H9 (cell line): ENCODE measurements around the gene ARNT2. TPM values are rescaled to one million over a fixed set of nuclear protein-coding genes. Genes with fewer than 3 reads are reported as not detected.

ENCODE experiments used
- DNase-seq: peaks from one replicate; pipeline ENCODE4 v3.0.0-alpha.2; 2017
- H2AFZ ChIP-seq: one replicate; pipeline ENCODE4 v1.6.1; 2013; ENCODE audit warnings: mild to moderate bottlenecking, low read length, control low read depth, moderate library complexity
- H2AK5ac ChIP-seq: 2 replicates; pipeline ENCODE4 v1.6.1; 2013; ENCODE audit warnings: low read length, control low read depth, mixed read lengths; ENCODE audit not compliant: insufficient read length
- H2BK120ac ChIP-seq: one replicate; pipeline ENCODE4 v1.6.1; 2013; ENCODE audit warnings: low read depth, mild to moderate bottlenecking, low read length, control low read depth, inconsistent platforms; ENCODE audit not compliant: poor library complexity, severe bottlenecking
- H2BK12ac ChIP-seq: 2 replicates; pipeline ENCODE4 v1.6.1; 2013; ENCODE audit warnings: low read length, control low read depth, mixed read lengths, low read depth; ENCODE audit not compliant: insufficient read length
- H2BK15ac ChIP-seq: 2 replicates; pipeline ENCODE4 v1.6.1; 2013; ENCODE audit warnings: low read depth, low read length, control low read depth
- H2BK20ac ChIP-seq: one replicate; pipeline ENCODE4 v1.6.1; 2013; ENCODE audit warnings: low read depth, mild to moderate bottlenecking, low read length, control low read depth, inconsistent platforms; ENCODE audit not compliant: poor library complexity, severe bottlenecking
- H2BK5ac ChIP-seq: 2 replicates; pipeline ENCODE4 v1.6.1; 2013; ENCODE audit warnings: low read length, control low read depth, mixed read lengths; ENCODE audit not compliant: insufficient read length
- H3K14ac ChIP-seq: 2 replicates; pipeline ENCODE4 v1.6.1; 2013; ENCODE audit warnings: low read length, control low read depth; ENCODE audit not compliant: insufficient read depth
- H3K18ac ChIP-seq: 2 replicates; pipeline ENCODE4 v1.6.1; 2013; ENCODE audit warnings: low read depth, mild to moderate bottlenecking, mixed read lengths, low read length, control low read depth; ENCODE audit not compliant: insufficient read length
- H3K23ac ChIP-seq: 2 replicates; pipeline ENCODE4 v1.6.1; 2013; ENCODE audit warnings: low read length, control low read depth, mixed read lengths, low read depth; ENCODE audit not compliant: insufficient read length
- H3K23me2 ChIP-seq: 2 replicates; pipeline ENCODE4 v1.6.1; 2013; ENCODE audit warnings: low read depth, mild to moderate bottlenecking, mixed read lengths, low read length, control low read depth; ENCODE audit not compliant: insufficient read length, poor library complexity, severe bottlenecking
- H3K27ac ChIP-seq: 2 replicates; pipeline ENCODE4 v1.5.1; 2013; ENCODE audit warnings: low read length, control low read depth, mixed read lengths, low read depth; ENCODE audit not compliant: insufficient read length
- H3K27me3 ChIP-seq: 2 replicates; pipeline ENCODE4 v1.6.1; 2013; ENCODE audit warnings: low read length, control low read depth, inconsistent platforms; ENCODE audit not compliant: insufficient read depth
- H3K4ac ChIP-seq: 2 replicates; pipeline ENCODE4 v1.6.1; 2013; ENCODE audit warnings: low read depth, mild to moderate bottlenecking, control low read depth, inconsistent platforms, low read length, moderate library complexity
- H3K4me1 ChIP-seq: 2 replicates; pipeline ENCODE4 v1.6.1; 2013; ENCODE audit warnings: low read length, control low read depth, inconsistent platforms; ENCODE audit not compliant: insufficient read depth
- H3K4me2 ChIP-seq: 2 replicates; pipeline ENCODE4 v1.6.1; 2013; ENCODE audit warnings: low read length, control low read depth, mixed read lengths; ENCODE audit not compliant: insufficient read length, insufficient read depth
- H3K56ac ChIP-seq: 2 replicates; pipeline ENCODE4 v1.6.1; 2013; ENCODE audit warnings: low read depth, mild to moderate bottlenecking, mixed read lengths, low read length, control low read depth; ENCODE audit not compliant: insufficient read length
- H3K79me1 ChIP-seq: 2 replicates; pipeline ENCODE4 v1.6.1; 2013; ENCODE audit warnings: low read depth, mild to moderate bottlenecking, moderate library complexity, low read length, control low read depth, inconsistent platforms; ENCODE audit not compliant: insufficient read depth, poor library complexity, severe bottlenecking
- H3K79me2 ChIP-seq: 2 replicates; pipeline ENCODE4 v1.6.1; 2013; ENCODE audit warnings: low read length, control low read depth, inconsistent platforms; ENCODE audit not compliant: insufficient read depth
- H3K9ac ChIP-seq: 2 replicates; pipeline ENCODE4 v1.6.1; 2013; ENCODE audit warnings: low read length, control low read depth, mixed read lengths; ENCODE audit not compliant: insufficient read length; ENCODE audit errors: extremely low read depth
- H3K9me3 ChIP-seq: one replicate; pipeline ENCODE4 v1.6.1; 2013; ENCODE audit warnings: low read depth, low read length, inconsistent platforms; ENCODE audit not compliant: control insufficient read depth
- H3T11ph ChIP-seq: one replicate; pipeline ENCODE4 v1.6.1; 2013; ENCODE audit warnings: mild to moderate bottlenecking, low read length, control low read depth, inconsistent platforms
- H4K20me1 ChIP-seq: one replicate; pipeline ENCODE4 v1.6.1; 2013; ENCODE audit not compliant: control insufficient read depth, insufficient read length, insufficient read depth
- H4K5ac ChIP-seq: 2 replicates; pipeline ENCODE4 v1.6.1; 2013; ENCODE audit warnings: low read depth, mild to moderate bottlenecking, mixed read lengths, low read length, control low read depth; ENCODE audit not compliant: insufficient read length
- H4K8ac ChIP-seq: replicated peaks from 2 replicates; pipeline ENCODE4 v1.6.1; 2013; ENCODE audit warnings: low read length, control low read depth, mixed read lengths, low read depth; ENCODE audit not compliant: insufficient read length
- H4K91ac ChIP-seq: 2 replicates; pipeline ENCODE4 v1.6.1; 2013; ENCODE audit warnings: low read depth, mild to moderate bottlenecking, moderate library complexity, mixed read lengths, low read length, control low read depth; ENCODE audit not compliant: insufficient read length
- H3K27ac Mint-ChIP-seq, 3 experiments: 2 replicates in 2 of 3; 3 replicates in 1 of 3; pipeline ENCODE4 v1.8.0; 2020 to 2021; ENCODE audit warnings: mixed read lengths in 3 of 3, mild to moderate bottlenecking in 1 of 3, moderate library complexity in 1 of 3
- H3K27me3 Mint-ChIP-seq: 2 replicates; pipeline ENCODE4 v1.8.0; 2021; ENCODE audit warnings: low read depth, mild to moderate bottlenecking, moderate library complexity, mixed read lengths
- H3K36me3 Mint-ChIP-seq, 3 experiments: 2 replicates in 2 of 3; 3 replicates in 1 of 3; pipeline ENCODE4 v1.8.0; 2020 to 2021; ENCODE audit warnings: low read depth in 3 of 3, mixed read lengths in 3 of 3; ENCODE audit not compliant: insufficient read depth in 1 of 3
- H3K4me1 Mint-ChIP-seq, 2 experiments: 2 replicates each; pipeline ENCODE4 v1.8.0; 2020; ENCODE audit warnings: mixed read lengths in 2 of 2
- H3K4me3 Mint-ChIP-seq, 2 experiments: 2 replicates in 1 of 2; 3 replicates in 1 of 2; pipeline ENCODE4 v1.8.0; 2020 to 2021; ENCODE audit warnings: mild to moderate bottlenecking in 2 of 2, mixed read lengths in 2 of 2, moderate library complexity in 1 of 2
- H3K9me3 Mint-ChIP-seq, 2 experiments: 2 replicates in 1 of 2; 3 replicates in 1 of 2; pipeline ENCODE4 v1.8.0; 2020; ENCODE audit warnings: mild to moderate bottlenecking in 2 of 2, mixed read lengths in 2 of 2, moderate library complexity in 1 of 2
- WGBS: extraction: QIAGEN DNeasy Blood & Tissue Kit; methylation state at CpG from one replicate; pipeline ENCODE4 v1.1.7; 2013; ENCODE audit warnings: missing lambda C conversion rate, low lambda C conversion rate, mixed read lengths; ENCODE audit not compliant: insufficient read length; ENCODE audit errors: extremely low coverage; 5-methylcytosine and 5-hydroxymethylcytosine counted together
- total RNA-seq: library from RNA; stranded (reverse); gene quantifications from 2 replicates; pipeline ENCODE4 v1.2.1, GENCODE V29; 2021
- TF ChIP-seq, protein P1 (sequence below): fragments of 200-600 bp; sonication (generic); conservative IDR thresholded peaks from 3 replicates; pipeline ENCODE4 v1.8.0; 2021; ENCODE audit warnings: antibody characterized with exemption, mild to moderate bottlenecking

ARNT2 gene
- total RNA-seq, 1 experiment from 2014 or later, result 10.5 TPM

- Mint-ChIP-seq H3K4me3 (no peak overlapping the region), H3K9me3 (no peaks in the 10 kb centered on the region), H3K27me3 (no peaks in the 10 kb centered on the region), H3K36me3 (peaks cover 0 to 10% (median 9%) of the 10 kb centered on the region in 3 experiments; a peak in 6 of 7 replicates), H3K27ac (no peak overlapping the region; a peak in 1 of 7 replicates), H3K4me1 (peaks cover 26 to 27% of the 10 kb centered on the region in 2 experiments)
- Histone ChIP-seq H3K4me2 (no peak overlapping the region), H2BK120ac (no peak overlapping the region), H3K79me2 (no peaks in the 10 kb centered on the region), H3K14ac (no peak overlapping the region), H3K9ac (no peak overlapping the region), H3K23me2 (no peaks in the 10 kb centered on the region), H3K56ac (no peak overlapping the region), H3K4ac (no peak overlapping the region), H2AFZ (no peak overlapping the region), H4K20me1 (no peaks in the 10 kb centered on the region), H3K9me3 (no peaks in the 10 kb centered on the region), H2BK5ac (no peak overlapping the region), H2BK12ac (no peak overlapping the region), H3K18ac (no peak overlapping the region), H3K79me1 (no peaks in the 10 kb centered on the region), H4K5ac (no peak overlapping the region), H3K27ac (no peak overlapping the region), H3K23ac (no peak overlapping the region), H3K27me3 (no peaks in the 10 kb centered on the region), H2BK20ac (no peak overlapping the region), H4K91ac (no peak overlapping the region), H3T11ph (no peak overlapping the region), H2BK15ac (no peak overlapping the region), H4K8ac (no peak overlapping the region), H3K4me1 (0 out of 2 replicates have a peak, but pooled peaks cover 3% of the 10 kb centered on the region), H2AK5ac (no peak overlapping the region)
- no peak for DNase-seq
- no CpG with 5 or more reads among the region's 7 CpGs for WGBS
- TF ChIP-seq, protein P1, sequence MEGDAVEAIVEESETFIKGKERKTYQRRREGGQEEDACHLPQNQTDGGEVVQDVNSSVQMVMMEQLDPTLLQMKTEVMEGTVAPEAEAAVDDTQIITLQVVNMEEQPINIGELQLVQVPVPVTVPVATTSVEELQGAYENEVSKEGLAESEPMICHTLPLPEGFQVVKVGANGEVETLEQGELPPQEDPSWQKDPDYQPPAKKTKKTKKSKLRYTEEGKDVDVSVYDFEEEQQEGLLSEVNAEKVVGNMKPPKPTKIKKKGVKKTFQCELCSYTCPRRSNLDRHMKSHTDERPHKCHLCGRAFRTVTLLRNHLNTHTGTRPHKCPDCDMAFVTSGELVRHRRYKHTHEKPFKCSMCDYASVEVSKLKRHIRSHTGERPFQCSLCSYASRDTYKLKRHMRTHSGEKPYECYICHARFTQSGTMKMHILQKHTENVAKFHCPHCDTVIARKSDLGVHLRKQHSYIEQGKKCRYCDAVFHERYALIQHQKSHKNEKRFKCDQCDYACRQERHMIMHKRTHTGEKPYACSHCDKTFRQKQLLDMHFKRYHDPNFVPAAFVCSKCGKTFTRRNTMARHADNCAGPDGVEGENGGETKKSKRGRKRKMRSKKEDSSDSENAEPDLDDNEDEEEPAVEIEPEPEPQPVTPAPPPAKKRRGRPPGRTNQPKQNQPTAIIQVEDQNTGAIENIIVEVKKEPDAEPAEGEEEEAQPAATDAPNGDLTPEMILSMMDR, result no peak
Observed at GRCh38 chr15:80563372-80563997, 159.3 kb downstream of the ARNT2 start.
